Bronchial epithelial cell (primary cell): ENCODE data around the gene SLC25A25. TPM values are rescaled to one million over a fixed set of nuclear protein-coding genes. Genes with fewer than 3 reads are reported as not detected.

ENCODE experiments used
- DNase-seq: peaks from one replicate; pipeline ENCODE4 v3.0.0-alpha.2; 2010; ENCODE audit warnings: low read depth
- FAIRE-seq: peaks from 2 replicates; lab custom pipeline; 2011; peaks lifted over from hg19 to GRCh38; lab: Jason Lieb, UNC
- H3K27me3 ChIP-seq: 2 replicates; pipeline ENCODE4 v1.5.1; 2011; ENCODE audit warnings: low read length; ENCODE audit not compliant: control insufficient read depth, insufficient read depth
- H3K36me3 ChIP-seq: 2 replicates; pipeline ENCODE4 v1.5.1; 2011; ENCODE audit warnings: low read length; ENCODE audit not compliant: control insufficient read depth, insufficient read depth
- H3K4me3 ChIP-seq: 2 replicates; pipeline ENCODE4 v1.5.1; 2011; ENCODE audit warnings: mild to moderate bottlenecking, low read depth, low read length, control low read depth
- CTCF ChIP-seq: IDR thresholded peaks from 2 replicates; pipeline ENCODE4 v1.5.1; 2011; ENCODE audit warnings: mild to moderate bottlenecking, moderate library complexity, low read length, control low read depth, inconsistent platforms; ENCODE audit not compliant: insufficient read depth, severe bottlenecking
- total RNA-seq: library from RNA; depleted of rRNA; stranded (reverse); fragments of >200 nt; gene quantifications from 2 replicates; pipeline ENCODE4 v1.2.1, GENCODE V29; 2014

The SLC25A25 gene
- total RNA-seq, 1 donor from 2014 or later, result 12.6 TPM

- Histone ChIP-seq H3K36me3 (no peaks in the 10 kb centered on the region), H3K27me3 (no peaks in the 10 kb centered on the region), H3K4me3 (no peak overlapping the region)
- no peak for FAIRE-seq
- no peak for TF ChIP-seq CTCF
- DNase-seq, result no peak
These were observed 42.3 kb upstream of the SLC25A25 start for GRCh38 chr9:128025736-128026135.

- Histone ChIP-seq H3K36me3 (no peaks in the 10 kb centered on the region), H3K4me3 (no peak overlapping the region), H3K27me3 (no peaks in the 10 kb centered on the region)
- no peak for FAIRE-seq
- TF ChIP-seq CTCF, result no peak
- no peak for DNase-seq
These were observed 41.7 kb upstream of the SLC25A25 start for GRCh38 chr9:128026255-128026772.

- Histone ChIP-seq H3K36me3 (no peaks in the 10 kb centered on the region), H3K27me3 (no peaks in the 10 kb centered on the region), H3K4me3 (no peak overlapping the region)
- FAIRE-seq, result no peak
- no peak for DNase-seq
- TF ChIP-seq CTCF, result no peak
These were observed 41.1 kb upstream of the SLC25A25 start for GRCh38 chr9:128026773-128027541.

GRCh38 chr9:128027705-128028104 lies 40.3 kb upstream of the SLC25A25 start:
- Histone ChIP-seq H3K27me3 (no peaks in the 10 kb centered on the region), H3K4me3 (no peak overlapping the region), H3K36me3 (no peaks in the 10 kb centered on the region)
- DNase-seq (no peak), FAIRE-seq (no peak)
- no peak for TF ChIP-seq CTCF

GRCh38 chr9:128033609-128034008 lies 34.4 kb upstream of the SLC25A25 start:
- no peak for FAIRE-seq

More at GRCh38 chr9:128033609-128034008, 34.4 kb upstream of the SLC25A25 start:
- no peak for DNase-seq
- H3K27me3 ChIP-seq, result no peaks in the 10 kb centered on the region
- no peaks in the 10 kb centered on the region for H3K36me3 ChIP-seq
- TF ChIP-seq CTCF, result no peak
- H3K4me3 ChIP-seq, result no peak overlapping the region
